DMS 273 (cell line): ENCODE results near the gene PKD2L2.
"Not testable (repeated sequence)": the region's sequence is repeated elsewhere in the genome, so short reads cannot be mapped to it uniquely, and the experiment has no call there.

ENCODE experiments used
- DNase-seq: peaks from one replicate; lab custom pipeline; 2025; ENCODE audit not compliant: unreplicated experiment; lab: John Stamatoyannopoulos, UW

PKD2L2 gene

DNA sequence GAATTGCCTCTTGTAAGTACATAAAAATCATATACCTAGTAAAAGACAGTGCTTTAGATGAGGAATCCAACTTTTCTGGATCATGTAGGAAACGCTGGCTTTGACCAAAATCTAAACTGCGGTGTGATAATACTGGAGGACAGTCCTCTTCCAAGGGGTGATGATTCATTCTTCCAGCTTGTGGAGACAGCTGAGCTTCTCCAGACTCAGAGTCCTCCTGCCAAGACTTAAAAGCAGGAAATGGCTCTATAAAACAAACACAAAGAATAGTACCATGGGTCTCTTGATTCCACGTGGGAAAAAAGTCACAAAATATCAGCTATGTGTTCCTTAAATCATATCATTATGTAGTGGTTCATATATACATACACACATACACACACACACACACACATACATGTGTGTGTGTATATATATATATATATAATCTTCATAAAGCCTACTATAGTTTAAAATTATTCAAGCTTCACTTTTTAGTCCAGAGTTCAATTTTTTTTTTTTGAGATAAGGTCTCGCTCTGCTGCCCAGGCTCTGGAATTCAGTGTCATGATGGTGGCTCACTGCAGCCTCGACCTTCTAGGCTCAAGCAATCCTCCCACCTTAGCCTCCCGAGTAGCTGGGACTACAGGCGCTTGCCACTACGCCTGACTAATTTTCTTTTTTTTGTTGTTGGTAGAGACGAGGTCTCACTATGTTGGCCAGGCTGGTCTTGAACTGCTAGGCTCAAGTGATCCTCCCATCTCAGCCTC, 65.0 kb downstream of the PKD2L2 start:
- DNase-seq, result no peak

GRCh38 chr5:137957948-137958347, 68.7 kb downstream of the PKD2L2 start:
- no peak for DNase-seq

DNA sequence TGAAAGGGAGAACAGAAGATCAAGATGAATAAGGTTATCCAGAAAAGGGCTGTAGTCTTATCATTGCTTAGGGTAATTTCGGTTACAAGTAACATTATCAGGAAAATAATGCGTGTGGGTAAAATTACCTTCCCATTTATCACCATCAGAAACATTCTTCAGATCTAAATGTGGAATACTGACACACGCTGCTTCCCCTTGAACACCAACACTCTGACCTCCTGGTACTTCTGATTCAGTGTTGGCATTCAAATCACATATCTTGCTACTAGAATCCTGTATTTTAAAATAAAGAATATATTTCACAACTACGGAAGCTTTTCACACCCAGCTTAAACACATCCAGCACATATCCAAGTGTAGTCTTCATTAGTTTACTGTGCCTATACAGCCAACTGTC, 70.2 kb downstream of the PKD2L2 start:
- DNase-seq, result no peak

DNA sequence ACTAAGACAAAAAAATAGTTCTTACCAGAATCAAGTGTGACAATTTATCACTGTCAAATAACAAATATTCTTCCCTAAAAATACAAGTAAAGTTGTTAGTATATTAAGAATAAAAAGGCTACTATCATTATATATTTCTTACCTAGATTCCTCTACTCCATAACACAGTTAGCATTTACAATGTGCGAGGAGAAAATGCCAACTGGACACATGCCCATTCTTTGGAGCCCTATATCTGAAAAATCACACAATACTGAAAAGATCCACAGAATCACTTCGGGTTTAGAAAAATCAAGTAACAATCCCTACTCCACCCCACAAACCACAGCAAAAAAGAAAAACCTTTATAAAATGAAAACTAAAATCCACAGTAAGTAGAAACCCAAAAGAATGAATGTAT, 70.9 kb downstream of the PKD2L2 start:
- DNase-seq, result no peak

- no peak for DNase-seq
These were observed 71.6 kb downstream of the PKD2L2 start for GRCh38 chr5:137960819-137961218.

- not testable (repeated sequence) for DNase-seq
These were observed 81.1 kb downstream of the PKD2L2 start for GRCh38 chr5:137970384-137970783.

GRCh38 chr5:137975208-137975607, 86.0 kb downstream of the PKD2L2 start:
- no peak for DNase-seq

DNA sequence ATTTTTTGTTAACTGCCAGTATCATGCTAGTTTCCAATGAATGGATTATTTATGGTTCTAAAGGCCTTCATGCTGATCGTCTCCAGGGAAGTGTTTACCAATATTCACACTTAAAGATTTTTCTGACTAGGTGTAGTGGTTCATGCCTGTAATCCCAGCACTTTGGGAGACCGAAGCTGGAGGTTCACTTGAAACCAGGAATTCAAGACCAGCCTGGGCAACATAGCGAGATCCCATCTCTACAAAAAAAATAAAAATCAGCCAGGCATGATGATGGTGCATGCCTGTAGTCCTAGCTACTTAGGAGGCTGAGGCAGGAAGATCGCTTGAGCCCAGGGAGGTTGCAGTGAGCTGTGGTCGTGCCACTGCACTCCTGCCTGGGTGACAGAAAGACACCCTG, 100.2 kb downstream of the PKD2L2 start:
- DNase-seq, result no peak
